GM06990 (cell line): ENCODE results near the gene RETREG2.

Source experiments
- DNase-seq: peaks from one replicate; pipeline ENCODE4 v3.0.0-alpha.2; 2011; ENCODE audit not compliant: insufficient read length; ENCODE audit errors: extremely low read depth
- H3K27me3 ChIP-seq: replicated peaks from 2 replicates; pipeline ENCODE4 v1.6.0; 2011; ENCODE audit warnings: low read length; ENCODE audit not compliant: control insufficient read depth, insufficient read depth
- H3K36me3 ChIP-seq: 2 replicates; pipeline ENCODE4 v1.5.1; 2011; ENCODE audit warnings: low read length; ENCODE audit not compliant: control insufficient read depth, insufficient read depth
- H3K4me3 ChIP-seq: replicated peaks from 2 replicates; pipeline ENCODE4 v1.5.1; 2011; ENCODE audit warnings: low read depth, mild to moderate bottlenecking, control low read depth, low read length
- CTCF ChIP-seq: IDR thresholded peaks from 2 replicates; pipeline ENCODE4 v1.5.1; 2011; ENCODE audit warnings: low read length, control low read depth, mild to moderate bottlenecking, inconsistent platforms; ENCODE audit not compliant: insufficient read depth, poor library complexity, severe bottlenecking

The RETREG2 gene

GRCh38 chr2:219163156-219163555 lies 14.9 kb upstream of the RETREG2 start:
- Histone ChIP-seq H3K27me3 (no peaks in the 10 kb centered on the region), H3K36me3 (peaks cover 2% of the 10 kb centered on the region; the same call in 1 of the 2 replicates), H3K4me3 (no peak overlapping the region)
- no peak for TF ChIP-seq CTCF
- no peak for DNase-seq

GRCh38 chr2:219165058-219165911 lies 12.8 kb upstream of the RETREG2 start:
- no peak for TF ChIP-seq CTCF

GRCh38 chr2:219167997-219168396 lies 10.1 kb upstream of the RETREG2 start:
- Histone ChIP-seq H3K4me3 (no peak overlapping the region), H3K36me3 (peaks cover 14% of the 10 kb centered on the region), H3K27me3 (no peaks in the 10 kb centered on the region)
- DNase-seq, result no peak
- no peak for TF ChIP-seq CTCF

More at GRCh38 chr2:219165058-219165911, 12.8 kb upstream of the RETREG2 start:
- Histone ChIP-seq H3K27me3 (no peaks in the 10 kb centered on the region), H3K4me3 (no peak overlapping the region), H3K36me3 (0 out of 2 replicates have a peak, but pooled peaks cover 2% of the 10 kb centered on the region)
- no peak for DNase-seq

- no peak for TF ChIP-seq CTCF
- H3K4me3 ChIP-seq, result no peak overlapping the region
- H3K36me3 ChIP-seq, result peaks cover 18% of the 10 kb centered on the region
- no peak for DNase-seq
- no peaks in the 10 kb centered on the region for H3K27me3 ChIP-seq
Observed at GRCh38 chr2:219168526-219168925, 9.5 kb upstream of the RETREG2 start.

GRCh38 chr2:219168932-219169331 lies 9.1 kb upstream of the RETREG2 start:
- Histone ChIP-seq H3K27me3 (no peaks in the 10 kb centered on the region), H3K4me3 (no peak overlapping the region), H3K36me3 (peaks cover 22% of the 10 kb centered on the region)
- no peak for TF ChIP-seq CTCF
- no peak for DNase-seq
